OCI-LY7 (cell line): Measurements from ENCODE around the gene GAPDH. TPM values are rescaled to one million over a fixed set of nuclear protein-coding genes. Genes with fewer than 3 reads are reported as not detected.
"Not testable (repeated sequence)": the region's sequence is repeated elsewhere in the genome, so short reads cannot be mapped to it uniquely, and the experiment has no call there.

Source experiments
- BruUV-seq: library from RNA; stranded (reverse); fragments of 400-500 nt; replicated peaks from 2 replicates; lab custom pipeline; 2021; lab: Mats Ljungman, UMichigan
- CTCF ChIA-PET: fragments of 300-600 bp; sonication (Branson Sonifier 250); formaldehyde crosslinking; loops from one replicate; lab custom pipeline; 2022; ENCODE audit warnings: antibody characterized with exemption; ENCODE audit not compliant: unreplicated experiment; lab: Charles Lee
- POLR2A ChIA-PET: fragments of 300-600 bp; sonication (Branson Sonifier 250); formaldehyde crosslinking; loops from one replicate; lab custom pipeline; 2022; ENCODE audit warnings: antibody characterized with exemption; lab: Charles Lee
- DNase-seq: peaks from one replicate; pipeline ENCODE4 v3.0.0-alpha.2; 2015; ENCODE audit warnings: low spot score
- H2AFZ ChIP-seq: fragments of 200-600 bp; sonication (generic), shearing (Covaris generic); 2 replicates; pipeline ENCODE4 v1.6.1; 2014; ENCODE audit warnings: mild to moderate bottlenecking, antibody characterized with exemption, low read length, moderate library complexity
- H3K27ac ChIP-seq: fragments of 200-600 bp; sonication (generic); 2 replicates; pipeline ENCODE4 v1.5.1; 2014; ENCODE audit warnings: mixed run types, low read depth, mild to moderate bottlenecking, moderate library complexity, low read length, inconsistent platforms; ENCODE audit not compliant: poor library complexity, severe bottlenecking
- H3K36me3 ChIP-seq: fragments of 200-600 bp; sonication (generic); 2 replicates; pipeline ENCODE4 v1.6.1; 2014; ENCODE audit warnings: mild to moderate bottlenecking, antibody characterized with exemption, low read length, moderate library complexity, mixed read lengths; ENCODE audit not compliant: insufficient read depth
- H3K4me1 ChIP-seq: fragments of 200-600 bp; sonication (generic); 2 replicates; pipeline ENCODE4 v1.5.1; 2014; ENCODE audit warnings: mild to moderate bottlenecking, low read length; ENCODE audit not compliant: insufficient read depth, poor library complexity, severe bottlenecking
- H3K4me2 ChIP-seq: fragments of 200-600 bp; sonication (generic); 2 replicates; pipeline ENCODE4 v1.6.1; 2014; ENCODE audit warnings: mild to moderate bottlenecking, low read length
- H3K4me3 ChIP-seq: fragments of 200-600 bp; sonication (generic); 2 replicates; pipeline ENCODE4 v1.5.1; 2014; ENCODE audit warnings: mild to moderate bottlenecking, low read depth, low read length; ENCODE audit not compliant: poor library complexity, severe bottlenecking
- H3K79me2 ChIP-seq: fragments of 200-600 bp; sonication (generic); 2 replicates; pipeline ENCODE4 v1.6.1; 2016; ENCODE audit warnings: low read depth, mild to moderate bottlenecking, low read length, moderate library complexity, mixed read lengths; ENCODE audit not compliant: insufficient read depth
- H3K9me2 ChIP-seq: fragments of 200-600 bp; sonication (generic); 2 replicates; pipeline ENCODE4 v1.6.1; 2016; ENCODE audit warnings: mild to moderate bottlenecking, low read length, mixed read lengths; ENCODE audit not compliant: insufficient read depth
- H3K9me3 ChIP-seq: fragments of 200-600 bp; sonication (generic); 2 replicates; pipeline ENCODE4 v1.6.1; 2014; ENCODE audit warnings: mild to moderate bottlenecking, mixed run types, low read length, mixed read lengths
- H4K20me1 ChIP-seq: fragments of 200-600 bp; sonication (generic); 2 replicates; pipeline ENCODE4 v1.6.1; 2014; ENCODE audit warnings: mild to moderate bottlenecking, antibody characterized with exemption, low read length, moderate library complexity, mixed read lengths; ENCODE audit not compliant: insufficient read depth
- EZH2phosphoT487 ChIP-seq: fragments of 200-600 bp; sonication (generic); IDR thresholded peaks from 2 replicates; pipeline ENCODE4 v1.6.1; 2018; ENCODE audit warnings: low read depth, borderline replicate concordance, mild to moderate bottlenecking, mixed run types, antibody characterized with exemption, low read length, moderate library complexity, mixed read lengths
- intact Hi-C: fragments of 100-400 bp; cut with micrococcal nuclease; formaldehyde crosslinking; loops from one replicate; pipeline ENCODE4 v1.10.0; 2022; ENCODE audit not compliant: unreplicated experiment
- small RNA-seq: library from RNA; depleted of rRNA; stranded (forward); fragments of <200 nt; gene quantifications from one replicate; pipeline ENCODE3, GENCODE V24; 2014
- total RNA-seq, 2 experiments: library from RNA; depleted of rRNA in 1 of 2; stranded (reverse); fragments of >200 nt in 1 of 2; shearing (Covaris generic) in 1 of 2; gene quantifications; 2 replicates each; pipeline ENCODE4 v1.2.3, GENCODE V29; 2014 to 2022
- TF ChIP-seq, protein P1 (sequence below): fragments of 200-600 bp; sonication (generic); conservative IDR thresholded peaks from 2 replicates; pipeline ENCODE4 v1.5.1; 2014; ENCODE audit warnings: mild to moderate bottlenecking, antibody characterized with exemption, low read length, moderate library complexity, mixed read lengths

Gene GAPDH
- total RNA-seq, 2 experiments from 2014 or later = 3,801 to 4,502 TPM

DNA sequence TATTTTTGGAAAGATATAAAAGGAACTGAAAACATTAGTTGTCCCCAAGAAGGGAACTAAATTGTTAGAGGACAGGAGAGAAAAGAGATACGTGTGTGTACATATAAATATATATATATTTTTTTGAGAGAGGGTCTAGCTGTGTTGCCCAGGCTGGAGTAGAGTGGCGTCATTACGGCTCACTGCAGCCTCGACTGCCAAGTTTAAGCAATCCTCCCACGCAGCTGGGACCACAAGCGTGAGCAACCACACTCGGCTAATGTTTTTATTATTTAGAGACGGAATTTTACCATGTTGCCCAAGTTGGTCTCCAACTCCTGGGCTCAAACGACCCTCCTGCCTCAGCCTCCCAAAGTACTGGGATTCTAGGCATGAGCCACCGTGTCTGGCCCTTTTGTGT lies 50.0 kb downstream of the GAPDH start:
- ChIA-PET POLR2A (interaction anchor here (0.5 kb wide), 1 partner anchor 324 kb away, joined by 5 read pairs; no protein-coding TSS in a partner anchor), CTCF (no interaction called here)
- no peak overlapping the region for H3K27ac ChIP-seq
- H3K9me2 ChIP-seq = no peaks in the 10 kb centered on the region
- H3K9me3 ChIP-seq = no peaks in the 10 kb centered on the region
- H3K79me2 ChIP-seq = no peaks in the 10 kb centered on the region
- no peak overlapping the region for H3K4me3 ChIP-seq
- no peaks in the 10 kb centered on the region for H3K4me1 ChIP-seq
- H4K20me1 ChIP-seq = no peaks in the 10 kb centered on the region
- H2AFZ ChIP-seq = no peak overlapping the region
- no peak for DNase-seq
- intact Hi-C loops = no loop called here
- H3K36me3 ChIP-seq = peaks cover 95% of the 10 kb centered on the region
- no peak for TF ChIP-seq EZH2phosphoT487
- TF ChIP-seq, protein P1, sequence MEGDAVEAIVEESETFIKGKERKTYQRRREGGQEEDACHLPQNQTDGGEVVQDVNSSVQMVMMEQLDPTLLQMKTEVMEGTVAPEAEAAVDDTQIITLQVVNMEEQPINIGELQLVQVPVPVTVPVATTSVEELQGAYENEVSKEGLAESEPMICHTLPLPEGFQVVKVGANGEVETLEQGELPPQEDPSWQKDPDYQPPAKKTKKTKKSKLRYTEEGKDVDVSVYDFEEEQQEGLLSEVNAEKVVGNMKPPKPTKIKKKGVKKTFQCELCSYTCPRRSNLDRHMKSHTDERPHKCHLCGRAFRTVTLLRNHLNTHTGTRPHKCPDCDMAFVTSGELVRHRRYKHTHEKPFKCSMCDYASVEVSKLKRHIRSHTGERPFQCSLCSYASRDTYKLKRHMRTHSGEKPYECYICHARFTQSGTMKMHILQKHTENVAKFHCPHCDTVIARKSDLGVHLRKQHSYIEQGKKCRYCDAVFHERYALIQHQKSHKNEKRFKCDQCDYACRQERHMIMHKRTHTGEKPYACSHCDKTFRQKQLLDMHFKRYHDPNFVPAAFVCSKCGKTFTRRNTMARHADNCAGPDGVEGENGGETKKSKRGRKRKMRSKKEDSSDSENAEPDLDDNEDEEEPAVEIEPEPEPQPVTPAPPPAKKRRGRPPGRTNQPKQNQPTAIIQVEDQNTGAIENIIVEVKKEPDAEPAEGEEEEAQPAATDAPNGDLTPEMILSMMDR = no peak
- no peak overlapping the region for H3K4me2 ChIP-seq
- BruUV-seq = no TSS peak

DNA sequence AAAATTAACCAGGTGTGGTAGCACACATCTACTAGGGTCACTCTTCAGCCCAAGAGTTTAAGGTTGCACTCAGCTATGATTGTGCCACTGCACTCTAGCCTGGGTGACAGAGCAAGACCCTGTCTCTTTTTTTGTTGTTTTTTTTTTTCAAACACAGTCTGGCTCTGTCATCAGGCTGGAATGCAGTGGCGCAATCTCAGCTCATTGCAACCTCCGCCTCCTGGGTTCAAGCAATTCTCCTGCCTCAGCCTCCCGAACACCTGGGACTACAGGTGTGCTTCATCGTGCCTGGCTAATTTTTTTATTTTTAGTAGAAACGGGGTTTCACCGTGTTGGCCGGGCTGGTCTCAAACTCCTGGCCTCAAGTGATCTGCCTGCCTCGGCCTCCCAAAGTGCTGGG lies 52.3 kb downstream of the GAPDH start:
- H3K9me2 ChIP-seq, DNase-seq, POLR2A ChIA-PET, BruUV-seq, H3K4me2 ChIP-seq, H3K4me3 ChIP-seq, H3K9me3 ChIP-seq, H3K27ac ChIP-seq, H3K4me1 ChIP-seq, CTCF ChIA-PET, intact Hi-C loops, H2AFZ ChIP-seq, H3K79me2 ChIP-seq, H4K20me1 ChIP-seq: not testable (repeated sequence)
- peaks cover 99% of the 10 kb centered on the region for H3K36me3 ChIP-seq

Small RNA genes within 50 kb of the gene (small RNA-seq; reads per million reads assigned to genes)
- gene SCARNA11 = 20.1 reads per million, percentile 97 among the genes with 10 or more reads in this experiment

Other genes with a start within 250 kb of the GAPDH start
- not detected in 2 replicates for gene PLEKHG6, start 223.8 kb upstream of the GAPDH start, total RNA-seq (2014; rRNA removed; shearing (Covaris generic))
- gene PLEKHG6, start 223.8 kb upstream of the GAPDH start, total RNA-seq (2022) = not detected in 2 replicates
- 23.4 and 37.3 TPM in 2 replicates for gene TNFRSF1A, start 192.4 kb upstream of the GAPDH start, total RNA-seq (2014; rRNA removed; shearing (Covaris generic))
- 50.9 and 55.7 TPM in 2 replicates for gene TNFRSF1A, start 192.4 kb upstream of the GAPDH start, total RNA-seq (2022)
- gene SCNN1A, start 159.0 kb upstream of the GAPDH start, total RNA-seq (2014; rRNA removed; shearing (Covaris generic)) = 0.35 and 0.51 TPM in 2 replicates
- gene SCNN1A, start 159.0 kb upstream of the GAPDH start, total RNA-seq (2022) = 1.0 and 1.3 TPM in 2 replicates
- not detected in 2 replicates for gene LTBR, start 150.4 kb upstream of the GAPDH start, total RNA-seq (2014; rRNA removed; shearing (Covaris generic))
- gene LTBR, start 150.4 kb upstream of the GAPDH start, total RNA-seq (2022) = not detected in 2 replicates
- gene CD27, start 89.6 kb upstream of the GAPDH start, total RNA-seq (2014; rRNA removed; shearing (Covaris generic)) = 18.0 and 19.8 TPM in 2 replicates
- gene CD27, start 89.6 kb upstream of the GAPDH start, total RNA-seq (2022) = 39.9 and 48.3 TPM in 2 replicates
- 18.4 and 23.7 TPM in 2 replicates for gene TAPBPL, start 82.5 kb upstream of the GAPDH start, total RNA-seq (2014; rRNA removed; shearing (Covaris generic))
- 22.2 and 25.5 TPM in 2 replicates for gene TAPBPL, start 82.5 kb upstream of the GAPDH start, total RNA-seq (2022)
- gene VAMP1, start 63.8 kb upstream of the GAPDH start, total RNA-seq (2014; rRNA removed; shearing (Covaris generic)) = 82.7 and 86.0 TPM in 2 replicates
- gene VAMP1, start 63.8 kb upstream of the GAPDH start, total RNA-seq (2022) = 46.9 and 51.6 TPM in 2 replicates
- gene MRPL51, start 41.3 kb upstream of the GAPDH start, total RNA-seq (2014; rRNA removed; shearing (Covaris generic)) = 152 and 164 TPM in 2 replicates
- 280 and 338 TPM in 2 replicates for gene MRPL51, start 41.3 kb upstream of the GAPDH start, total RNA-seq (2022)
- 157 and 195 TPM in 2 replicates for gene NCAPD2, start 40.4 kb upstream of the GAPDH start, total RNA-seq (2014; rRNA removed; shearing (Covaris generic))
- gene NCAPD2, start 40.4 kb upstream of the GAPDH start, total RNA-seq (2022) = 225 and 267 TPM in 2 replicates
- 16.9 and 25.4 TPM in 2 replicates for gene IFFO1, start 21.5 kb downstream of the GAPDH start, total RNA-seq (2014; rRNA removed; shearing (Covaris generic))
- gene IFFO1, start 21.5 kb downstream of the GAPDH start, total RNA-seq (2022) = 30.5 and 32.3 TPM in 2 replicates
- 87.9 and 116 TPM in 2 replicates for gene NOP2, start 33.8 kb downstream of the GAPDH start, total RNA-seq (2014; rRNA removed; shearing (Covaris generic))
- gene NOP2, start 33.8 kb downstream of the GAPDH start, total RNA-seq (2022) = 86.5 and 100 TPM in 2 replicates
- gene CHD4, start 72.9 kb downstream of the GAPDH start, total RNA-seq (2014; rRNA removed; shearing (Covaris generic)) = 287 and 319 TPM in 2 replicates
- 247 and 267 TPM in 2 replicates for gene CHD4, start 72.9 kb downstream of the GAPDH start, total RNA-seq (2022)
- 7.7 and 14.4 TPM in 2 replicates for gene LPAR5, start 101.4 kb downstream of the GAPDH start, total RNA-seq (2014; rRNA removed; shearing (Covaris generic))
- 25.3 and 25.6 TPM in 2 replicates for gene LPAR5, start 101.4 kb downstream of the GAPDH start, total RNA-seq (2022)
- 3.6 and 4.4 TPM in 2 replicates for gene ACRBP, start 112.9 kb downstream of the GAPDH start, total RNA-seq (2014; rRNA removed; shearing (Covaris generic))
- 9.3 and 9.4 TPM in 2 replicates for gene ACRBP, start 112.9 kb downstream of the GAPDH start, total RNA-seq (2022)
- 27.1 and 38.1 TPM in 2 replicates for gene ING4, start 128.6 kb downstream of the GAPDH start, total RNA-seq (2014; rRNA removed; shearing (Covaris generic))
- 30.8 and 37.0 TPM in 2 replicates for gene ING4, start 128.6 kb downstream of the GAPDH start, total RNA-seq (2022)
- gene ZNF384, start 154.9 kb downstream of the GAPDH start, total RNA-seq (2014; rRNA removed; shearing (Covaris generic)) = 48.2 and 48.6 TPM in 2 replicates
- gene ZNF384, start 154.9 kb downstream of the GAPDH start, total RNA-seq (2022) = 95.5 and 109 TPM in 2 replicates
- 0.98 and 1.2 TPM in 2 replicates for gene PIANP, start 166.3 kb downstream of the GAPDH start, total RNA-seq (2014; rRNA removed; shearing (Covaris generic))
- gene PIANP, start 166.3 kb downstream of the GAPDH start, total RNA-seq (2022) = 15.2 and 15.4 TPM in 2 replicates
- gene COPS7A, start 189.5 kb downstream of the GAPDH start, total RNA-seq (2014; rRNA removed; shearing (Covaris generic)) = 64.8 and 71.2 TPM in 2 replicates
- 51.1 and 53.8 TPM in 2 replicates for gene COPS7A, start 189.5 kb downstream of the GAPDH start, total RNA-seq (2022)
- gene MLF2, start 218.6 kb downstream of the GAPDH start, total RNA-seq (2014; rRNA removed; shearing (Covaris generic)) = 87.3 and 96.2 TPM in 2 replicates
- gene MLF2, start 218.6 kb downstream of the GAPDH start, total RNA-seq (2022) = 79.7 and 81.3 TPM in 2 replicates
- gene PTMS, start 231.8 kb downstream of the GAPDH start, total RNA-seq (2014; rRNA removed; shearing (Covaris generic)) = 6.3 and 7.8 TPM in 2 replicates
- 9.8 and 11.8 TPM in 2 replicates for gene PTMS, start 231.8 kb downstream of the GAPDH start, total RNA-seq (2022)
- 0.19 and 0.62 TPM in 2 replicates for gene LAG3, start 238.0 kb downstream of the GAPDH start, total RNA-seq (2014; rRNA removed; shearing (Covaris generic))
- gene LAG3, start 238.0 kb downstream of the GAPDH start, total RNA-seq (2022) = 0.26 TPM in 1 of 2 replicates, not detected in the other